HEK293T (cell line): ENCODE data around the gene GCDH.
A peak's percentile ranks its signal among the peaks of the same experiment; 100 is the strongest.
"Not testable (repeated sequence)": the region's sequence is repeated elsewhere in the genome, so short reads cannot be mapped to it uniquely, and the experiment has no call there.

Experiments
- CTCF ChIA-PET: fragments of 350-600 bp; formaldehyde crosslinking; extraction: SDS; loops from one replicate; lab custom pipeline; 2021; ENCODE audit warnings: antibody characterized with exemption, inconsistent platforms; lab: Yijun Ruan, JAX
- POLR2A ChIA-PET: fragments of 350-600 bp; formaldehyde crosslinking; extraction: SDS; loops from one replicate; lab custom pipeline; 2020; ENCODE audit warnings: antibody characterized with exemption, inconsistent platforms; lab: Yijun Ruan, JAX
- DNase-seq: peaks from one replicate; pipeline ENCODE4 v3.0.0; 2012; ENCODE audit warnings: mixed read lengths; ENCODE audit errors: extremely low spot score
- ARNT ChIP-seq: fragments of 450-650 bp; IDR thresholded peaks from 2 replicates; pipeline ENCODE4 v1.6.1; 2017; ENCODE audit warnings: mild to moderate bottlenecking
- BHLHE40 ChIP-seq: fragments of 450-650 bp; IDR thresholded peaks from 2 replicates; pipeline ENCODE4 v1.6.1; 2016; ENCODE audit warnings: mild to moderate bottlenecking, moderate library complexity, borderline replicate concordance
- CTBP1 ChIP-seq: fragments of 450-650 bp; IDR thresholded peaks from 2 replicates; pipeline ENCODE4 v1.6.1; 2016; ENCODE audit warnings: borderline replicate concordance
- ELF4 ChIP-seq: fragments of 450-650 bp; IDR thresholded peaks from 2 replicates; pipeline ENCODE4 v1.6.1; 2017; ENCODE audit warnings: antibody characterized with exemption
- FOXA1 ChIP-seq: fragments of 450-650 bp; IDR thresholded peaks from 2 replicates; pipeline ENCODE4 v1.6.1; 2016; ENCODE audit warnings: mild to moderate bottlenecking
- FOXK2 ChIP-seq: fragments of 450-650 bp; IDR thresholded peaks from 2 replicates; pipeline ENCODE4 v1.6.1; 2016; ENCODE audit warnings: mild to moderate bottlenecking
- FOXM1 ChIP-seq: fragments of 450-650 bp; IDR thresholded peaks from 2 replicates; pipeline ENCODE4 v1.6.1; 2017; ENCODE audit warnings: mild to moderate bottlenecking, borderline replicate concordance
- HDGF ChIP-seq: fragments of 450-650 bp; IDR thresholded peaks from 2 replicates; pipeline ENCODE4 v1.6.1; 2017; ENCODE audit warnings: antibody characterized with exemption, borderline replicate concordance
- L3MBTL2 ChIP-seq: fragments of 450-650 bp; conservative IDR thresholded peaks from 2 replicates; pipeline ENCODE4 v1.6.1; 2016; ENCODE audit warnings: mild to moderate bottlenecking
- LEF1 ChIP-seq: fragments of 450-650 bp; IDR thresholded peaks from 2 replicates; pipeline ENCODE4 v1.6.1; 2017; ENCODE audit warnings: mild to moderate bottlenecking, borderline replicate concordance
- NFRKB ChIP-seq: fragments of 450-650 bp; IDR thresholded peaks from 2 replicates; pipeline ENCODE4 v1.6.1; 2016; ENCODE audit warnings: mild to moderate bottlenecking, moderate library complexity
- SP1 ChIP-seq: fragments of 450-650 bp; IDR thresholded peaks from 2 replicates; pipeline ENCODE4 v1.6.1; 2017
- SUZ12 ChIP-seq: fragments of 450-650 bp; IDR thresholded peaks from 2 replicates; pipeline ENCODE4 v1.6.1; 2016; ENCODE audit warnings: mild to moderate bottlenecking
- TARDBP ChIP-seq: fragments of 450-650 bp; IDR thresholded peaks from 2 replicates; pipeline ENCODE4 v1.6.1; 2016
- ZNF384 ChIP-seq: fragments of 450-650 bp; IDR thresholded peaks from 2 replicates; pipeline ENCODE4 v1.6.1; 2016
- TF ChIP-seq, protein P1 (sequence below): fragments of 450-650 bp; IDR thresholded peaks from 2 replicates; pipeline ENCODE4 v1.6.1; 2016

The GCDH gene

DNA sequence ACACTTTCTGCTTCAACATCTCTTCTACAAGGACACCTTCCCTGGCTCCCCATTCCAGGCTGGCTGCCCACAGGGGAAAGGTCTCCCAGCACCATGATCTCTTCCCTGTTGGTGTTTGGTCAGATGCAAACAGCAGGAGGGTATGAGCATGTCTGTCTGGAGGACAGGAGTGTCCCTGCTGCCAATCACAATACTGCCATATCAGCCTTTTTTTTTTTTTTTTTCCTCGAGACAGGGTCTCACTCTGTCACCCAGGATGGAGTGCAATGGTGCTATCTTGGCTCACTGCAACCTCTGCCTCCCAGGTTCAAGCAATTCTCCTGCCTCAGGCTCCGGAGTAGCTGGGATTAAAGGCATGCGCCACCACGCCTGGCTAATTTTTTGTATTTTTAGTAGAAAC, 24.9 kb downstream of the GCDH start:
- DNase-seq, CTCF ChIA-PET, POLR2A ChIA-PET: not testable (repeated sequence)
- TF ChIP-seq, protein P1, sequence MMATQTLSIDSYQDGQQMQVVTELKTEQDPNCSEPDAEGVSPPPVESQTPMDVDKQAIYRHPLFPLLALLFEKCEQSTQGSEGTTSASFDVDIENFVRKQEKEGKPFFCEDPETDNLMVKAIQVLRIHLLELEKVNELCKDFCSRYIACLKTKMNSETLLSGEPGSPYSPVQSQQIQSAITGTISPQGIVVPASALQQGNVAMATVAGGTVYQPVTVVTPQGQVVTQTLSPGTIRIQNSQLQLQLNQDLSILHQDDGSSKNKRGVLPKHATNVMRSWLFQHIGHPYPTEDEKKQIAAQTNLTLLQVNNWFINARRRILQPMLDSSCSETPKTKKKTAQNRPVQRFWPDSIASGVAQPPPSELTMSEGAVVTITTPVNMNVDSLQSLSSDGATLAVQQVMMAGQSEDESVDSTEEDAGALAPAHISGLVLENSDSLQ: 0 out of 2 replicates have a peak, but pooled peaks have one; percentile 28

DNA sequence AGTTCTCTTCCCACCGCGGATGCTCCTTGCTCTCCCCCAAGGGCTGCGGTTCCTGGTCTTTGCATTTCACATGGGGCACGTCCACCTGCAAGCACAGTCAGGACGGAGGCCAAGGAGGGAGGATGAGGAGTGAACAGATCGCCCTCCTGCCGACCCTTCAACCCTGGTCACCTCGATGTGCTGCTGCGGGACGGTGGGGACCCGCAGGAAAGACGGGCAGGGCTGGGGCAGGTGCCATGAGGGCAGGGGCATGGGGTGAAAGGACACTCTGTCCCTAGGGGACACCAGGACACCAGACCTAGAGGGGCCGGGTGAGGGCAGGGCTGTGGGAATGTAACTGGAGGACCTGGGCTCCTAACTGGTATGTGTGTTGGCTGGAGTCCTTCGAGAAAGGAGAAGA, 27.3 kb downstream of the GCDH start:
- DNase-seq: no peak
- TF ChIP-seq CTBP1: no peak
- no peak for TF ChIP-seq L3MBTL2
- no peak for TF ChIP-seq HDGF
- no peak for TF ChIP-seq LEF1
- TF ChIP-seq BHLHE40: no peak
- TF ChIP-seq, protein P1: no peak
- TF ChIP-seq TARDBP: no peak
- TF ChIP-seq FOXK2: no peak
- TF ChIP-seq FOXM1: no peak
- no peak for TF ChIP-seq NFRKB
- POLR2A ChIA-PET: no interaction called here
- CTCF ChIA-PET: interaction anchor here (0.5 kb wide), 1 partner anchor 49 kb away, joined by 3 read pairs; no protein-coding TSS in a partner anchor

DNA sequence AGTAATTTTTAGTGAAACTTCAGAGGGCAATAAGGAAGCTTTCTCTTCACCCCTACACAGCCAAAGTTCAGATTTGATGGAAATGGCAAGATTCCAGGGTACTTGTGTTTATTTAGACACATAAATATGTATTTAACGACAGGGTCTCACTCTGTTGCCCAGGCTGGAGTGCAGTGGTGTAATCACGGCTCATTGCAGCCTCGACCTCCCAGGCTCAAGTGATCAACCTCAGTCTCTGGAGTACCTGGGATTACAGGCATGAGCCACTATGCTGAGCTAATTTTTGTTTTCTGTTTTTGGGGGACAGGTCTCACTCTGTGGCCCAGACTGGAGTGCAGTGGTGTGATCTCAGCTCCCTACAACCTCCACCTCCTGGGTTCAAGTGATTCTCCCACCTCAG, 30.1 kb downstream of the GCDH start:
- TF ChIP-seq ELF4 (no peak), ZNF384 (no peak), SP1 (no peak), BHLHE40 (no peak), FOXK2 (no peak), LEF1 (no peak), SUZ12 (no peak), ARNT (no peak), FOXM1 (no peak), NFRKB (no peak), FOXA1 (no peak), L3MBTL2 (no peak), HDGF (no peak), CTBP1 (no peak), TARDBP (no peak)
- TF ChIP-seq, protein P1: no peak
- POLR2A ChIA-PET: interaction anchor here (0.9 to 3.3 kb wide), 4 partner anchors 9 to 30 kb away, joined by 3 to 12 read pairs (median 8); partner anchors contain the start of genes CALR, FARSA and GCDH
- no peak for DNase-seq
- CTCF ChIA-PET: no interaction called here

DNA sequence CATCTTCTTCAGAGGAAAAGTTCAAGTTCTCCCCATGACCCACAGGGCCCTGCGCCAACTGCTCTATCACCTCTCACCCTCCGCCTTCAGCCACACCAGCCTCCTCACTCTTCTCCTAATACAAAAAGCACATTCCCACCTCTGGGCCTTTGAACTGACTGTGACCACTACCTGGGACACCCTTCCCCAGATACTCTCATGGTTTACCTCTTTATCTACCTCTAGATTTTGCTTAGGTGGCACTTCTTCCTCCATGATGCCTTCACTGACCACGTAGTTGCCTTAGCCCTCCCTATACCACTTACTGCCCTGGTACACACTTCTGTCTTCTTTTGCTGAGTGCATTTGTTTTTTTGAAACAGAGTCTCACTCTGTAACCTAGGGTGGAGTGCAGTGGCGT, 32.0 kb downstream of the GCDH start:
- TF ChIP-seq, protein P1: no peak
- TF ChIP-seq TARDBP (no peak), ZNF384 (no peak), FOXK2 (no peak), CTBP1 (no peak)
- CTCF ChIA-PET: no interaction called here
- no peak for DNase-seq
- POLR2A ChIA-PET: interaction anchor here (0.6 to 2.5 kb wide), 2 partner anchors 10 to 11 kb away, joined by 3 to 7 read pairs; partner anchors contain the start of gene FARSA

DNA sequence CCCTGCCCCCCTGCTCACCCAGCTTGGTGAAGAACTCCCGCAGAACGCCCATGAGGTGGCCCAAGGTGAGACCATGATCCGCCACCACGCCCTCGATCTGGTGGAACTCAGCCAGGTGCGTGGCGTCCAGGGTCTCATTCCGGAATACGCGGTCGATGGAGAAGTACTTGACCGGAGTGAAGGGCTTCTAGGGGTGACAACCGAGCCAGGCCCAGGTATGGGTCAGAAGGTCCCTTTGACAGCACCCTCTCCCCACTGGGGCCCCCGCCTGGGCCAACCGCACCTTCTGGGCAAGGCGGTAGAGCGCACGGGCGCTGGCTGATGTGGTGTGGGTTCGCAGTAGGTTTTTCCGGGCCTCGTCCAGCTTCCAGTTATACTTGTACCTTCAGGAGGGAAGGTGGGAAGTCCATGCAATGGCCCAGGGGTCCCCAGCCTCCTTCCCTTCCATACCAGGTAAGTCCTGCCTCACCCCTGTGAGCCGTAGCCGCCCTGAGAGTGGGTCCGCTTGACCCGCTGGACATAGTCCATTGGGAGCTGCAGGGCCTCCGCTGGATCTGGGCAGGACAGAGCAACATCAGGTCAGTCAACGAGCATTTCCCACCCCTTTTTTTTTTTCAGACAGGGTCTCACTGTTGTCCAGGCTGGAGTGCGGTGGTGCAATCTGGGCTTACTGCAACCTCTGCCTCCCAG, 33.8 kb downstream of the GCDH start:
- DNase-seq: no peak
- TF ChIP-seq FOXM1 (no peak), TARDBP (no peak)
- POLR2A ChIA-PET: interaction anchor here (2.5 kb wide), 1 partner anchor 9 kb away, joined by 7 read pairs; the partner anchor contains the start of gene FARSA
- CTCF ChIA-PET: no interaction called here

DNA sequence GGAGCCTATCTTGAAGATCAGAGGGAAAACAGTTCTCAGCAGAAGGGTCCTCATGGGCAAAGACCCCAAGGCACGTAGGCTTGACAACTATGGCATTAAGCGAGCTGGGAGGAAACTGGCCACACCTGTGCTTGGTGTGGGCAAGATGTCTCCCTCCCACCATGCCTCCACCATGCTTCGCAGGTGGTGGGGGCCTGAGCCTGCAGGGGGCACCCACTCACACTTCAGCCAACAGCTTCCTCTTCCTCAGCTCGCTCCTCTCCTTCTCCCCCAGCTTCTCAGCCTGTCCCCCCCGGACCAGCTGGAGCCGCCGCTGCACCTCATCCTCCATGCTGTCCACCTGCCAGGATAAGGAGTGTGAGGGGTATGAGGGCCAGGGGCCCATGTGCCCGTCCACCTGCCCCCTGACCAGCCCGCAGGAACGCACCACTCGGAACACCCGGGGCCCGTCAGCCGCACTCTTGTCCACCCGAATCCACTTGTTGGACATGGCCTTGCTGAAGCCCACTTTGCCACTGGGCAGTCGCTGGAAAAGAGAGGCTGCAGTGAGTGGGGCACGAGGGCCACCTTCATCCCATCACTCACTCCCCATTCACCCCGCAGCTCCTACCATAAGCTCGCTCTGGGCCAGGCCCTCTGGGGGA, 39.2 kb downstream of the GCDH start:
- CTCF ChIA-PET: interaction anchor here (0.5 kb wide), 1 partner anchor 35 kb away, joined by 3 read pairs; no protein-coding TSS in a partner anchor

More for the DNA sequence above, 39.2 kb downstream of the GCDH start:
- TF ChIP-seq SUZ12 (no peak), SP1 (no peak), TARDBP (no peak), FOXM1 (no peak), LEF1 (no peak), NFRKB (no peak), BHLHE40 (no peak)
- TF ChIP-seq, protein P1: no peak
- no peak for DNase-seq
- POLR2A ChIA-PET: interaction anchor here (0.8 to 2.6 kb wide), 3 partner anchors 10 to 22 kb away, joined by 3 to 12 read pairs (median 3); partner anchors contain the start of gene SYCE2
